Stomach (tissue), 9 donors: ENCODE data around the gene RAB22A. TPM values are rescaled to one million over a fixed set of nuclear protein-coding genes. Genes with fewer than 3 reads are reported as not detected.
A peak's percentile ranks its signal among the peaks of the same experiment; 100 is the strongest.

Source experiments
- DNase-seq, 2 donors: peaks; one replicate each; pipeline versions ENCODE4 v3.0.0 to v3.0.0-alpha.2; 2013 to 2019
- H3K27ac ChIP-seq, 5 donors: fragments of 200-600 bp in 4 of 5; sonication (generic) in 4 of 5; one replicate each; pipeline ENCODE4 v1.5.1; 2013 to 2019; ENCODE audit warnings: mild to moderate bottlenecking in 1 of 5, moderate library complexity in 1 of 5
- H3K27me3 ChIP-seq, 3 donors: fragments of 200-600 bp; sonication (generic); one replicate each; pipeline ENCODE4 v1.5.1; 2017 to 2019; ENCODE audit warnings: mixed run types in 1 of 3
- H3K36me3 ChIP-seq, 4 donors: fragments of 200-600 bp; sonication (generic); 1 replicate in 3 of 4; 2 replicates in 1 of 4; pipeline ENCODE4 v1.5.1; 2016 to 2019
- H3K4me1 ChIP-seq, 4 donors: fragments of 200-600 bp; sonication (generic); one replicate each; pipeline ENCODE4 v1.5.1; 2016 to 2019
- H3K4me3 ChIP-seq, 4 donors: fragments of 200-600 bp; sonication (generic) in 3 of 4; one replicate each; pipeline ENCODE4 v1.5.1; 2016 to 2019; ENCODE audit warnings: mild to moderate bottlenecking in 1 of 4
- H3K9me3 ChIP-seq, 4 donors: fragments of 200-600 bp; sonication (generic); one replicate each; pipeline ENCODE4 v1.5.1; 2016 to 2019
- CTCF ChIP-seq, 7 experiments: fragments of 450-650 bp in 4 of 7; fragments of 200-600 bp in 3 of 7; sonication (generic) in 3 of 7; IDR thresholded peaks; one replicate each; pipeline ENCODE4 v1.5.1; 2016 to 2019; ENCODE audit warnings: antibody characterized with exemption in 7 of 7, control low read depth in 2 of 7, mild to moderate bottlenecking in 1 of 7
- EP300 ChIP-seq: sonication (generic); formaldehyde crosslinking; IDR thresholded peaks from one replicate; pipeline ENCODE4 v1.6.1; 2017; ENCODE audit warnings: antibody characterized with exemption
- POLR2A ChIP-seq, 4 donors: fragments of 450-650 bp; IDR thresholded peaks; one replicate each; pipeline ENCODE4 v1.6.1; 2016; ENCODE audit warnings: antibody characterized with exemption in 4 of 4, control low read depth in 2 of 4, mild to moderate bottlenecking in 1 of 4, moderate library complexity in 1 of 4
- POLR2AphosphoS5 ChIP-seq, 3 donors: sonication (generic); formaldehyde crosslinking; IDR thresholded peaks; one replicate each; pipeline ENCODE4 v1.6.1; 2016; ENCODE audit warnings: antibody characterized with exemption in 3 of 3
- WGBS, 5 donors: extraction: QIAGEN DNeasy Blood & Tissue Kit in 3 of 5; methylation state at CpG; one replicate each; pipeline versions ENCODE4 v1.1.5 to v1.1.7; 2013 to 2018; 5-methylcytosine and 5-hydroxymethylcytosine counted together
- intact Hi-C: fragments of 100-400 bp; cut with DNase I; formaldehyde crosslinking; loops from one replicate; pipeline ENCODE4 v1.15.1; 2023; ENCODE audit warnings: low total_unique reads
- polyA plus RNA-seq, 3 donors: library from polyadenylated mRNA; stranded (reverse); fragments of 200-250 nt; gene quantifications; one replicate each; pipeline ENCODE4 v1.2.3, GENCODE V29; 2013
- total RNA-seq, 5 donors: library from RNA; depleted of rRNA; stranded (reverse); fragments of >200 nt; gene quantifications; one replicate each; pipeline versions ENCODE4 v1.1.0 to v1.2.3, GENCODE V29; 2014 to 2016
- donor health status: healthy with polysubstance abuse.
- donor health status: Bipolar disorder and iron deficiency.
- donor health status: healthy.

The RAB22A gene
- total and polyA plus RNA-seq, 8 donors, result 2.9 to 19.3 (median 8.5) TPM

GRCh38 chr20:58359441-58359840 lies 49.9 kb downstream of the RAB22A start:
- H3K36me3 ChIP-seq, result peaks cover 10 to 98% (median 83%) of the 10 kb centered on the region in 4 donors
- WGBS, 5 donors, result 79 to 87% (median 86%) methylated on average over 8 of the region's 8 CpGs
- H3K4me1 ChIP-seq, result peaks cover 0 to 3% (median 0%) of the 10 kb centered on the region in 4 donors
- DNase-seq, result peak in 1 of 2 donors; percentile 33
- TF ChIP-seq POLR2AphosphoS5 (IDR thresholded peaks at IDR 0.05) (no peak), EP300 (no peak), CTCF (IDR thresholded peaks at IDR 0.05) (no peak), POLR2A (IDR thresholded peaks at IDR 0.05) (no peak)
- intact Hi-C loops, result no loop called here
- no peak overlapping the region for H3K27ac ChIP-seq
- H3K4me3 ChIP-seq, result no peak overlapping the region
- no peaks in the 10 kb centered on the region for H3K27me3 ChIP-seq
- H3K9me3 ChIP-seq, result no peaks in the 10 kb centered on the region

- H3K27ac ChIP-seq, result no peak overlapping the region
- no peaks in the 10 kb centered on the region for H3K27me3 ChIP-seq
- peaks cover 10 to 94% (median 77%) of the 10 kb centered on the region in 4 donors for H3K36me3 ChIP-seq
- H3K9me3 ChIP-seq, result no peaks in the 10 kb centered on the region
- peaks cover 0 to 3% (median 2%) of the 10 kb centered on the region in 4 donors for H3K4me1 ChIP-seq
- no peak for DNase-seq
- H3K4me3 ChIP-seq, result no peak overlapping the region
- no peak for TF ChIP-seq POLR2AphosphoS5 (IDR thresholded peaks at IDR 0.05)
- TF ChIP-seq EP300, result no peak
- TF ChIP-seq CTCF (IDR thresholded peaks at IDR 0.05), result no peak
- no peak for TF ChIP-seq POLR2A (IDR thresholded peaks at IDR 0.05)
- intact Hi-C loops, result no loop called here
Measured at GRCh38 chr20:58360936-58361335, 51.4 kb downstream of the RAB22A start.

GRCh38 chr20:58361481-58362205 lies 52.1 kb downstream of the RAB22A start:
- TF ChIP-seq POLR2AphosphoS5 (IDR thresholded peaks at IDR 0.05) (no peak), EP300 (no peak), CTCF (IDR thresholded peaks at IDR 0.05) (no peak), POLR2A (IDR thresholded peaks at IDR 0.05) (no peak)
- Histone ChIP-seq H3K9me3 (no peaks in the 10 kb centered on the region), H3K27ac (no peak overlapping the region), H3K36me3 (peaks cover 10 to 94% (median 73%) of the 10 kb centered on the region in 4 donors), H3K4me1 (peaks cover 0 to 10% (median 3%) of the 10 kb centered on the region in 4 donors), H3K27me3 (no peaks in the 10 kb centered on the region), H3K4me3 (no peak overlapping the region)
- intact Hi-C loops, result no loop called here
- 72 to 88% (median 75%) methylated on average over 9 of the region's 9 CpGs for WGBS, 5 donors
- peak in 1 of 2 donors; percentile 47 for DNase-seq

GRCh38 chr20:58362206-58362516 lies 52.6 kb downstream of the RAB22A start:
- H3K4me1 ChIP-seq, result peaks cover 0 to 13% (median 6%) of the 10 kb centered on the region in 4 donors
- H3K27me3 ChIP-seq, result no peaks in the 10 kb centered on the region
- intact Hi-C loops, result no loop called here
- no peaks in the 10 kb centered on the region for H3K9me3 ChIP-seq
- H3K4me3 ChIP-seq, result no peak overlapping the region
- no peak overlapping the region for H3K27ac ChIP-seq
- no peak for DNase-seq
- WGBS, 5 donors, result 92 to 97% (median 95%) methylated on average over 1 of the region's 1 CpG
- H3K36me3 ChIP-seq, result peaks cover 10 to 90% (median 68%) of the 10 kb centered on the region in 4 donors
- TF ChIP-seq POLR2AphosphoS5 (IDR thresholded peaks at IDR 0.05) (no peak), POLR2A (IDR thresholded peaks at IDR 0.05) (no peak), CTCF (IDR thresholded peaks at IDR 0.05) (no peak), EP300 (no peak)
